Testis (tissue), 2 donors: Measurements from ENCODE around the gene AKAP3.

Experiments used
- POLR2A ChIP-seq: fragments of 450-650 bp; IDR thresholded peaks from one replicate; pipeline ENCODE4 v1.6.1; 2017; ENCODE audit warnings: antibody characterized with exemption, mild to moderate bottlenecking, moderate library complexity
- TF ChIP-seq, protein P1 (sequence below), 3 experiments: fragments of 450-650 bp in 2 of 3; fragments of 200-600 bp in 1 of 3; sonication (generic) in 1 of 3; IDR thresholded peaks; one replicate each; pipeline ENCODE4 v1.5.1; 2016 to 2019; ENCODE audit warnings: antibody characterized with exemption in 3 of 3, mild to moderate bottlenecking in 2 of 3, moderate library complexity in 1 of 3

GRCh38 chr12:4626543-4626942 is 22.3 kb downstream of the AKAP3 start:
- TF ChIP-seq, protein P1, sequence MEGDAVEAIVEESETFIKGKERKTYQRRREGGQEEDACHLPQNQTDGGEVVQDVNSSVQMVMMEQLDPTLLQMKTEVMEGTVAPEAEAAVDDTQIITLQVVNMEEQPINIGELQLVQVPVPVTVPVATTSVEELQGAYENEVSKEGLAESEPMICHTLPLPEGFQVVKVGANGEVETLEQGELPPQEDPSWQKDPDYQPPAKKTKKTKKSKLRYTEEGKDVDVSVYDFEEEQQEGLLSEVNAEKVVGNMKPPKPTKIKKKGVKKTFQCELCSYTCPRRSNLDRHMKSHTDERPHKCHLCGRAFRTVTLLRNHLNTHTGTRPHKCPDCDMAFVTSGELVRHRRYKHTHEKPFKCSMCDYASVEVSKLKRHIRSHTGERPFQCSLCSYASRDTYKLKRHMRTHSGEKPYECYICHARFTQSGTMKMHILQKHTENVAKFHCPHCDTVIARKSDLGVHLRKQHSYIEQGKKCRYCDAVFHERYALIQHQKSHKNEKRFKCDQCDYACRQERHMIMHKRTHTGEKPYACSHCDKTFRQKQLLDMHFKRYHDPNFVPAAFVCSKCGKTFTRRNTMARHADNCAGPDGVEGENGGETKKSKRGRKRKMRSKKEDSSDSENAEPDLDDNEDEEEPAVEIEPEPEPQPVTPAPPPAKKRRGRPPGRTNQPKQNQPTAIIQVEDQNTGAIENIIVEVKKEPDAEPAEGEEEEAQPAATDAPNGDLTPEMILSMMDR (IDR thresholded peaks at IDR 0.05) = no peak
- TF ChIP-seq POLR2A = no peak
